ENCODE data around the gene RMDN2. TPM values are rescaled to one million over a fixed set of nuclear protein-coding genes. Genes with fewer than 3 reads are reported as not detected.
"Not testable (repeated sequence)": the region's sequence is repeated elsewhere in the genome, so short reads cannot be mapped to it uniquely, and the experiment has no call there.

The RMDN2 gene
- total and polyA plus RNA-seq, 4 donors = 7.3 to 30.6 (median 13.3) TPM

- TF ChIP-seq CTCF (IDR thresholded peaks at IDR 0.05; ENCODE audit: low read depth, low read length, missing input control) (no peak), MAX (IDR thresholded peaks at IDR 0.05) (no peak), RXRA (IDR thresholded peaks at IDR 0.05) (no peak), FOXA2 (IDR thresholded peaks at IDR 0.05) (no peak), JUND (IDR thresholded peaks at IDR 0.05) (no peak), GABPA (IDR thresholded peaks at IDR 0.05 in 1 of 2, conservative IDR thresholded peaks at IDR 0.05 in 1 of 2) (no peak), NR2F2 (IDR thresholded peaks at IDR 0.05) (no peak), SP1 (IDR thresholded peaks at IDR 0.05) (no peak)
These were observed 91.1 kb downstream of the RMDN2 start (continued) for GRCh38 chr2:38016219-38016618.

- Histone ChIP-seq H3K9me3 (ENCODE audit: control insufficient read depth in 4 of 4, low read length in 3 of 4) (peaks cover 0 to 1% (median 0%) of the 10 kb centered on the region in 4 donors), H3K27ac (ENCODE audit: low read depth in 1 of 2, low read length in 2 of 2) (no peak overlapping the region), H3K9ac (ENCODE audit: low read depth in 1 of 2, low read length in 2 of 2) (no peak overlapping the region), H3K4me3 (ENCODE audit: low read depth in 1 of 3, low read length in 3 of 3) (no peak overlapping the region), H3K36me3 (ENCODE audit: control insufficient read depth in 4 of 4, insufficient read depth in 3 of 4, low read depth in 1 of 4, low read length in 3 of 4) (peaks cover 0 to 6% (median 4%) of the 10 kb centered on the region in 4 donors), H3K27me3 (ENCODE audit: control insufficient read depth in 4 of 4, insufficient read depth in 4 of 4, low read length in 3 of 4) (no peaks in the 10 kb centered on the region), H3K4me1 (ENCODE audit: control insufficient read depth in 4 of 4, insufficient read depth in 4 of 4, low read length in 3 of 4) (no peaks in the 10 kb centered on the region)
- no peak for DNase-seq (ENCODE audit: low spot score)
- no peak for TF ChIP-seq JUND (IDR thresholded peaks at IDR 0.05)
- no peak for TF ChIP-seq NR2F2 (IDR thresholded peaks at IDR 0.05)
- no peak for TF ChIP-seq FOXA1 (IDR thresholded peaks at IDR 0.05)
- no peak for TF ChIP-seq FOXA2 (IDR thresholded peaks at IDR 0.05)
- no peak for TF ChIP-seq REST (IDR thresholded peaks at IDR 0.05)
- TF ChIP-seq ZBTB33 (IDR thresholded peaks at IDR 0.05) = no peak
- no peak for TF ChIP-seq GABPA (IDR thresholded peaks at IDR 0.05 in 1 of 2, conservative IDR thresholded peaks at IDR 0.05 in 1 of 2)
- no peak for TF ChIP-seq SP1 (IDR thresholded peaks at IDR 0.05)
- no peak for TF ChIP-seq CTCF (IDR thresholded peaks at IDR 0.05; ENCODE audit: low read depth, low read length, missing input control)
- no peak for TF ChIP-seq HNF4G (IDR thresholded peaks at IDR 0.05)
- WGBS = 88% methylated on average over 7 of the region's 7 CpGs
These were observed 92.7 kb downstream of the RMDN2 start for GRCh38 chr2:38017836-38018235.

GRCh38 chr2:38020359-38021069 is 95.4 kb downstream of the RMDN2 start:
- H3K4me3 ChIP-seq (ENCODE audit: low read depth in 1 of 3, low read length in 3 of 3); H3K27me3 ChIP-seq (ENCODE audit: control insufficient read depth in 4 of 4, insufficient read depth in 4 of 4, low read length in 3 of 4); H3K9ac ChIP-seq (ENCODE audit: low read depth in 1 of 2, low read length in 2 of 2); H3K4me1 ChIP-seq (ENCODE audit: control insufficient read depth in 4 of 4, insufficient read depth in 4 of 4, low read length in 3 of 4); DNase-seq (ENCODE audit: low spot score); H3K36me3 ChIP-seq (ENCODE audit: control insufficient read depth in 4 of 4, insufficient read depth in 3 of 4, low read depth in 1 of 4, low read length in 3 of 4); H3K27ac ChIP-seq (ENCODE audit: low read depth in 1 of 2, low read length in 2 of 2); H3K9me3 ChIP-seq (ENCODE audit: control insufficient read depth in 4 of 4, low read length in 3 of 4): not testable (repeated sequence)
- 98% methylated on average over 33 of the region's 33 CpGs for WGBS

Measured in liver (tissue), 9 donors.